A549 (cell line): Measurements from ENCODE around the gene CACNA1S. TPM values are rescaled to one million over a fixed set of nuclear protein-coding genes. Genes with fewer than 3 reads are reported as not detected.

Experiments used
- ATAC-seq, 2 experiments: fragments of 200-7000 bp in 1 of 2; fragments of >200 bp in 1 of 2; cut with Nextera tagmentation in 1 of 2; cut with Tn5 transposase in 1 of 2; 3 replicates each; pipeline versions ENCODE4 v1.8.0 to v1.9.1; 2018 to 2020; ENCODE audit warnings: mild to moderate bottlenecking in 1 of 2, moderate library complexity in 1 of 2
- CTCF ChIA-PET: fragments of 300-600 bp; sonication (Branson Sonifier 250); formaldehyde crosslinking; extraction: SDS; loops from one replicate; lab custom pipeline; 2021; ENCODE audit warnings: antibody characterized with exemption, inconsistent platforms; lab: Yijun Ruan, JAX
- POLR2A ChIA-PET: fragments of 350-600 bp; formaldehyde crosslinking; extraction: SDS; loops from one replicate; lab custom pipeline; 2021; ENCODE audit warnings: antibody characterized with exemption, inconsistent platforms; lab: Yijun Ruan, JAX
- DNase-seq, 2 experiments: peaks; one replicate each; pipeline versions ENCODE4 v3.0.0 to v3.0.0-alpha.2; 2011 to 2016; ENCODE audit warnings: low read depth in 1 of 2, low spot score in 1 of 2
- FAIRE-seq: peaks from 2 replicates; lab custom pipeline; 2011; peaks lifted over from hg19 to GRCh38; lab: Jason Lieb, UNC
- H3K27ac ChIP-seq, 2 experiments: fragments of >200 bp; sonication (Bioruptor Twin); formaldehyde crosslinking; 3 replicates each; pipeline ENCODE4 v1.5.1; 2016 to 2017
- H3K4me1 ChIP-seq: fragments of >200 bp; sonication (Bioruptor Twin); formaldehyde crosslinking; 3 replicates; pipeline ENCODE4 v1.6.1; 2016
- H3K4me2 ChIP-seq: fragments of >200 bp; sonication (Bioruptor Twin); formaldehyde crosslinking; 3 replicates; pipeline ENCODE4 v1.6.1; 2016
- H3K4me3 ChIP-seq: fragments of >200 bp; sonication (Bioruptor Twin); formaldehyde crosslinking; 3 replicates; pipeline ENCODE4 v1.5.1; 2016
- H3K9me3 ChIP-seq: fragments of >200 bp; sonication (Bioruptor Twin); formaldehyde crosslinking; 3 replicates; pipeline ENCODE4 v1.6.1; 2016
- CBX8 ChIP-seq: fragments of 200-600 bp; sonication (generic); IDR thresholded peaks from 2 replicates; pipeline ENCODE4 v1.6.1; 2016
- CHD2 ChIP-seq: fragments of 150-350 bp; IDR thresholded peaks from 2 replicates; pipeline ENCODE4 v1.6.1; 2014; ENCODE audit warnings: low read length; ENCODE audit not compliant: partially characterized antibody
- ESRRA ChIP-seq: fragments of 150-350 bp; IDR thresholded peaks from 2 replicates; pipeline ENCODE4 v1.6.1; 2014; ENCODE audit warnings: mild to moderate bottlenecking, low read length, borderline replicate concordance
- FOSB ChIP-seq: fragments of 250-450 bp; sonication (Bioruptor Pico); IDR thresholded peaks from 2 replicates; pipeline ENCODE4 v1.5.0; 2020; ENCODE audit warnings: mild to moderate bottlenecking, moderate library complexity
- FOSL2 ChIP-seq, 2 experiments: fragments of 450-650 bp in 1 of 2; fragments of >200 bp in 1 of 2; sonication (Bioruptor Twin) in 1 of 2; formaldehyde crosslinking; IDR thresholded peaks; 2 replicates each; pipeline versions ENCODE4 v1.5.0 to v1.6.1; 2016 to 2020; ENCODE audit warnings: mild to moderate bottlenecking in 1 of 2, moderate library complexity in 1 of 2
- GATA3 ChIP-seq: IDR thresholded peaks from 2 replicates; pipeline ENCODE4 v1.6.1; 2012; ENCODE audit warnings: borderline replicate concordance
- HDAC2 ChIP-seq: fragments of 200-600 bp; sonication (generic); IDR thresholded peaks from 2 replicates; pipeline ENCODE4 v1.6.1; 2016
- HOXA7 ChIP-seq: fragments of 250-450 bp; sonication (Bioruptor Pico); IDR thresholded peaks from 2 replicates; pipeline ENCODE4 v1.5.0; 2020; ENCODE audit warnings: mild to moderate bottlenecking, moderate library complexity
- JUN ChIP-seq, 2 experiments: fragments of >200 bp; sonication (Bioruptor Twin); formaldehyde crosslinking; IDR thresholded peaks; 2 replicates in 1 of 2; 3 replicates in 1 of 2; pipeline ENCODE4 v1.6.1; 2016 to 2017
- KDM1A ChIP-seq: fragments of 200-600 bp; sonication (generic); IDR thresholded peaks from 2 replicates; pipeline ENCODE4 v1.6.1; 2016; ENCODE audit warnings: low read depth, mild to moderate bottlenecking
- MAFK ChIP-seq: fragments of 450-650 bp; IDR thresholded peaks from 2 replicates; pipeline ENCODE4 v1.6.1; 2014; ENCODE audit not compliant: partially characterized antibody
- NPAS2 ChIP-seq: fragments of 250-450 bp; sonication (Bioruptor Pico); IDR thresholded peaks from 2 replicates; pipeline ENCODE4 v1.8.0; 2022; ENCODE audit warnings: mild to moderate bottlenecking, moderate library complexity, borderline replicate concordance
- NR3C1 ChIP-seq: fragments of >200 bp; sonication (Bioruptor Twin); formaldehyde crosslinking; IDR thresholded peaks from 3 replicates; pipeline ENCODE4 v1.6.1; 2017
- POLR2A ChIP-seq: IDR thresholded peaks from 2 replicates; pipeline ENCODE4 v1.6.1; 2012; ENCODE audit warnings: mild to moderate bottlenecking, low read length
- RARB ChIP-seq: fragments of 250-450 bp; sonication (Bioruptor Pico); IDR thresholded peaks from 2 replicates; pipeline ENCODE4 v1.8.0; 2021; ENCODE audit warnings: mild to moderate bottlenecking, moderate library complexity
- RCOR1 ChIP-seq: fragments of 150-350 bp; IDR thresholded peaks from 2 replicates; pipeline ENCODE4 v1.6.1; 2014; ENCODE audit warnings: antibody characterized with exemption, low read length, low read depth
- RFX5 ChIP-seq: fragments of 450-650 bp; IDR thresholded peaks from 2 replicates; pipeline ENCODE4 v1.7.1; 2014; ENCODE audit warnings: antibody characterized with exemption, mild to moderate bottlenecking, moderate library complexity
- RNF2 ChIP-seq: fragments of 200-600 bp; sonication (generic); IDR thresholded peaks from 2 replicates; pipeline ENCODE4 v1.6.1; 2016; ENCODE audit warnings: low read depth, mild to moderate bottlenecking, antibody characterized with exemption, moderate library complexity, borderline replicate concordance
- TFCP2L1 ChIP-seq: fragments of 250-450 bp; sonication (Bioruptor Pico); IDR thresholded peaks from 2 replicates; pipeline ENCODE4 v1.5.0; 2021; ENCODE audit warnings: mild to moderate bottlenecking
- TP53 ChIP-seq: fragments of 250-450 bp; sonication (Bioruptor Pico); IDR thresholded peaks from 2 replicates; pipeline ENCODE4 v1.5.0; 2021; ENCODE audit warnings: mild to moderate bottlenecking, moderate library complexity
- ZC3H11A ChIP-seq: fragments of 450-650 bp; IDR thresholded peaks from 2 replicates; pipeline ENCODE4 v1.6.1; 2014; ENCODE audit warnings: antibody characterized with exemption, mild to moderate bottlenecking
- ZNF302 ChIP-seq: fragments of 250-450 bp; sonication (Bioruptor Pico); IDR thresholded peaks from 2 replicates; pipeline ENCODE4 v1.9.0; 2021; ENCODE audit warnings: inconsistent platforms, mild to moderate bottlenecking, moderate library complexity
- ZSCAN20 ChIP-seq: fragments of 250-450 bp; sonication (Bioruptor Pico); IDR thresholded peaks from 2 replicates; pipeline ENCODE4 v1.8.0; 2022; ENCODE audit warnings: mild to moderate bottlenecking, moderate library complexity
- WGBS: methylation state at CpG from one replicate; pipeline ENCODE4 v1.1.6; 2017; ENCODE audit errors: missing lambda C conversion rate; 5-methylcytosine and 5-hydroxymethylcytosine counted together
- polyA plus RNA-seq, 4 experiments: library from polyadenylated mRNA; depleted of rRNA in 3 of 4; stranded (reverse); fragments of >200 nt; fragmentation: RNase III in 1 of 4; extraction: RNeasy Plus Mini Kit Qiagen cat#74134 plus additional on column Dnase treatment in 1 of 4; gene quantifications; 2 replicates in 3 of 4; 3 replicates in 1 of 4; pipeline ENCODE4 v1.2.3, GENCODE V29; 2011 to 2017
- TF ChIP-seq, protein P1 (sequence below): fragments of >200 bp; sonication (Bioruptor Twin); formaldehyde crosslinking; IDR thresholded peaks from 2 replicates; pipeline ENCODE4 v1.6.1; 2016
- TF ChIP-seq, protein P2 (sequence below): fragments of 250-450 bp; sonication (Bioruptor Pico); IDR thresholded peaks from 2 replicates; pipeline ENCODE4 v1.5.0; 2020; ENCODE audit warnings: low read depth, mild to moderate bottlenecking, moderate library complexity
- TF ChIP-seq, protein P3 (sequence below): fragments of >200 bp; sonication (Bioruptor Twin); formaldehyde crosslinking; IDR thresholded peaks from 3 replicates; pipeline ENCODE4 v1.6.1; 2016
- TF ChIP-seq, protein P4 (sequence below): fragments of 450-650 bp; IDR thresholded peaks from 2 replicates; pipeline ENCODE4 v1.6.1; 2014; ENCODE audit warnings: antibody characterized with exemption
- TF ChIP-seq, protein P5 (sequence below): IDR thresholded peaks from 2 replicates; pipeline ENCODE4 v1.6.1; 2012
- TF ChIP-seq, protein P6 (sequence below): IDR thresholded peaks from 2 replicates; pipeline ENCODE4 v1.6.1; 2012

CACNA1S gene
- polyA plus RNA-seq, 2 of the 4 experiments (the other 2 are of a cell fraction) = 0.01 TPM; not detected in 1

DNA sequence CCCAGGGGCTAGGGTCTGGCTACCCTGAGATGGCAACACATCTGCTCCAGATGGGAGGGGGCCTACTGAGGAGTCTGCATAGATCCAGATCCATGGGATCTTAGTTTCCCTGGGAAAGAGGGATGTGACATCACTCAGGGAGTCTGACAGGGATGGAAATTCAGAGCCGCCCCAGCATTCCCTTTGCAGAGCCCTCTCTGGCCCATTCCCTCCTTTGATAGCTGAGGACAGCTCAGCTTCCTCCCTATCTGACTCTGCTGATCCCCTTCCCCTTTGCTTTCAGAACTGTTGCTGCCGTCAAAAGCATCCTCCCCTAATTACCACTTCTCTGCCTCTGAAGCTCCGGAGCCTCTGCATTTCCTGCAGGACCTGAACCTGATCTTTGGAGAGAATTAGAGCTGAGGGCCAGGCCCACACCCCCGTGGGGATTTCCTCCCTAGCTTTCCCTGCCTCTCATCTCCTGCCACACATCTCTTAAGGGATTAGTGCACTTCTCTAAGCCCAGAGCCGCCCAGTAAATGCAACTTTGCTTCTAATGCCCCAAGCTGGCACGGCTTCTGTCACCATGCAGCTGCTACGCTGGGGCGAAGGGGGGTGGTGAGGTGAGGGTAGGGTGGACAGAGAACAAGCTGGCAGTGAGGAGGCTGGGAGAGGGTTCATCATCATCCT, 24.3 kb upstream of the CACNA1S start:
- Histone ChIP-seq H3K4me2 (no peak overlapping the region), H3K9me3 (no peaks in the 10 kb centered on the region), H3K4me3 (no peak overlapping the region), H3K27ac (no peak overlapping the region), H3K4me1 (peaks cover 13% of the 10 kb centered on the region; the same call in 1 of the 3 replicates)
- WGBS = 87% methylated on average over 8 of the region's 8 CpGs
- FAIRE-seq (no peak), DNase-seq (no peak), ATAC-seq (no peak)
- no peak for TF ChIP-seq JUN (IDR thresholded peaks at IDR 0.05)
- TF ChIP-seq ZNF302 (CRISPR knock-in tag) = no peak
- no peak for TF ChIP-seq FOSL2 (IDR thresholded peaks at IDR 0.05)
- no peak for TF ChIP-seq FOSL2 (CRISPR knock-in tag; IDR thresholded peaks at IDR 0.05)
- TF ChIP-seq, protein P1, sequence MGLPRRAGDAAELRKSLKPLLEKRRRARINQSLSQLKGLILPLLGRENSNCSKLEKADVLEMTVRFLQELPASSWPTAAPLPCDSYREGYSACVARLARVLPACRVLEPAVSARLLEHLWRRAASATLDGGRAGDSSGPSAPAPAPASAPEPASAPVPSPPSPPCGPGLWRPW = no peak
- TF ChIP-seq, protein P2, sequence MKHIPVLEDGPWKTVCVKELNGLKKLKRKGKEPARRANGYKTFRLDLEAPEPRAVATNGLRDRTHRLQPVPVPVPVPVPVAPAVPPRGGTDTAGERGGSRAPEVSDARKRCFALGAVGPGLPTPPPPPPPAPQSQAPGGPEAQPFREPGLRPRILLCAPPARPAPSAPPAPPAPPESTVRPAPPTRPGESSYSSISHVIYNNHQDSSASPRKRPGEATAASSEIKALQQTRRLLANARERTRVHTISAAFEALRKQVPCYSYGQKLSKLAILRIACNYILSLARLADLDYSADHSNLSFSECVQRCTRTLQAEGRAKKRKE = no peak
- TF ChIP-seq FOSB (CRISPR knock-in tag) = no peak
- TF ChIP-seq, protein P3, sequence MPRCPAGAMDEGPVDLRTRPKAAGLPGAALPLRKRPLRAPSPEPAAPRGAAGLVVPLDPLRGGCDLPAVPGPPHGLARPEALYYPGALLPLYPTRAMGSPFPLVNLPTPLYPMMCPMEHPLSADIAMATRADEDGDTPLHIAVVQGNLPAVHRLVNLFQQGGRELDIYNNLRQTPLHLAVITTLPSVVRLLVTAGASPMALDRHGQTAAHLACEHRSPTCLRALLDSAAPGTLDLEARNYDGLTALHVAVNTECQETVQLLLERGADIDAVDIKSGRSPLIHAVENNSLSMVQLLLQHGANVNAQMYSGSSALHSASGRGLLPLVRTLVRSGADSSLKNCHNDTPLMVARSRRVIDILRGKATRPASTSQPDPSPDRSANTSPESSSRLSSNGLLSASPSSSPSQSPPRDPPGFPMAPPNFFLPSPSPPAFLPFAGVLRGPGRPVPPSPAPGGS = no peak
- no peak for TF ChIP-seq MAFK
- no peak for TF ChIP-seq RNF2
- TF ChIP-seq POLR2A = no peak
- TF ChIP-seq, protein P4, sequence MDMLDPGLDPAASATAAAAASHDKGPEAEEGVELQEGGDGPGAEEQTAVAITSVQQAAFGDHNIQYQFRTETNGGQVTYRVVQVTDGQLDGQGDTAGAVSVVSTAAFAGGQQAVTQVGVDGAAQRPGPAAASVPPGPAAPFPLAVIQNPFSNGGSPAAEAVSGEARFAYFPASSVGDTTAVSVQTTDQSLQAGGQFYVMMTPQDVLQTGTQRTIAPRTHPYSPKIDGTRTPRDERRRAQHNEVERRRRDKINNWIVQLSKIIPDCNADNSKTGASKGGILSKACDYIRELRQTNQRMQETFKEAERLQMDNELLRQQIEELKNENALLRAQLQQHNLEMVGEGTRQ = no peak
- no peak for TF ChIP-seq ESRRA
- TF ChIP-seq NR3C1 = no peak
- no peak for TF ChIP-seq TP53
- no peak for TF ChIP-seq RFX5
- no peak for TF ChIP-seq CBX8
- no peak for TF ChIP-seq NPAS2
- POLR2A ChIA-PET = no interaction called here
- CTCF ChIA-PET = interaction anchor here (0.5 to 8.2 kb wide), 7 partner anchors 13 to 501 kb away, joined by 3 to 60 read pairs (median 7); no protein-coding TSS in a partner anchor

DNA sequence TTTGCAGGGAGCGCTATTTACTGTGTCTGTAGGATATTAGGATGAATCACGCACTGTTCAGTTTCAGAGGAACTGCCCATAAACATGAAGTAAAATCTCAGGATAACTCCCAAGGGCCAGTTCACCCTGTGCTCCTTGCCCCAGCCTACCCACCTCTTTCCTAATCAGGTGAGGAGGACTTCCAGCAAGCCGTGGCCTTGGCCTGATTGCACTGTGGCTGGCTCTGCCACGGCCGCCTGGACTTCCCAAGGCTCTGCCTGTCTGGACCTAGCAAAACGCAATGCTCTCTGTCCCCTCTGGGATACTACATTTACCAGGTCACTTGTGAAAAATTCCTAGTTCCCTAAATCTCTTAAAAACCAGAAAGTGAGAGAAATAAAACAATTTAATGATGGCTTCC, 22.2 kb upstream of the CACNA1S start:
- no peak for FAIRE-seq
- Histone ChIP-seq H3K4me1 (peaks cover 13% of the 10 kb centered on the region; the same call in 1 of the 3 replicates), H3K9me3 (no peaks in the 10 kb centered on the region), H3K4me3 (no peak overlapping the region), H3K4me2 (no peak overlapping the region), H3K27ac (no peak overlapping the region)
- no peak for ATAC-seq
- POLR2A ChIA-PET = no interaction called here
- no peak for DNase-seq
- CTCF ChIA-PET = interaction anchor here (0.6 to 8.2 kb wide), 3 partner anchors 15 to 512 kb away, joined by 3 to 60 read pairs (median 22); no protein-coding TSS in a partner anchor
- 89% methylated on average over 6 of the region's 6 CpGs for whole genome bisulfite sequencing
- TF ChIP-seq RCOR1 = no peak
- TF ChIP-seq, protein P5, sequence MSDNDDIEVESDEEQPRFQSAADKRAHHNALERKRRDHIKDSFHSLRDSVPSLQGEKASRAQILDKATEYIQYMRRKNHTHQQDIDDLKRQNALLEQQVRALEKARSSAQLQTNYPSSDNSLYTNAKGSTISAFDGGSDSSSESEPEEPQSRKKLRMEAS = no peak
- no peak for TF ChIP-seq TFCP2L1 (CRISPR knock-in tag)
- no peak for TF ChIP-seq KDM1A
- TF ChIP-seq ZNF302 (CRISPR knock-in tag) = no peak
- TF ChIP-seq HDAC2 = no peak
- TF ChIP-seq HOXA7 (CRISPR knock-in tag) = no peak
- TF ChIP-seq, protein P2 = no peak
- no peak for TF ChIP-seq NPAS2
- TF ChIP-seq, protein P6, sequence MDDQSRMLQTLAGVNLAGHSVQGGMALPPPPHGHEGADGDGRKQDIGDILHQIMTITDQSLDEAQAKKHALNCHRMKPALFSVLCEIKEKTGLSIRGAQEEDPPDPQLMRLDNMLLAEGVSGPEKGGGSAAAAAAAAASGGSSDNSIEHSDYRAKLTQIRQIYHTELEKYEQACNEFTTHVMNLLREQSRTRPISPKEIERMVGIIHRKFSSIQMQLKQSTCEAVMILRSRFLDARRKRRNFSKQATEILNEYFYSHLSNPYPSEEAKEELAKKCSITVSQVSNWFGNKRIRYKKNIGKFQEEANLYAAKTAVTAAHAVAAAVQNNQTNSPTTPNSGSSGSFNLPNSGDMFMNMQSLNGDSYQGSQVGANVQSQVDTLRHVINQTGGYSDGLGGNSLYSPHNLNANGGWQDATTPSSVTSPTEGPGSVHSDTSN = no peak
- no peak for TF ChIP-seq FOSB (CRISPR knock-in tag)
- TF ChIP-seq CHD2 = no peak
- no peak for TF ChIP-seq GATA3
- TF ChIP-seq ZSCAN20 (CRISPR knock-in tag) = no peak
- TF ChIP-seq RARB (CRISPR knock-in tag) = no peak
- TF ChIP-seq ZC3H11A = no peak
